Panc1 (cell line): ENCODE results near the gene FAAP20. TPM values are rescaled to one million over a fixed set of nuclear protein-coding genes. Genes with fewer than 3 reads are reported as not detected.
A peak's percentile ranks its signal among the peaks of the same experiment; 100 is the strongest.

Experiments
- ATAC-seq: fragments of 200-7000 bp; cut with Tn5 transposase; 2 replicates; pipeline ENCODE4 v1.9.1; 2020; ENCODE audit warnings: mild to moderate bottlenecking, moderate library complexity
- BruUV-seq: library from RNA; stranded (reverse); fragments of 400-500 nt; replicated peaks from 2 replicates; lab custom pipeline; 2021; lab: Mats Ljungman, UMichigan
- CTCF ChIA-PET: fragments of 300-600 bp; sonication (Branson Sonifier 250); formaldehyde crosslinking; loops from one replicate; lab custom pipeline; 2022; ENCODE audit warnings: antibody characterized with exemption; lab: Charles Lee
- POLR2A ChIA-PET: fragments of 300-600 bp; sonication (Branson Sonifier 250); formaldehyde crosslinking; loops from one replicate; lab custom pipeline; 2022; ENCODE audit warnings: antibody characterized with exemption; lab: Charles Lee
- DNase-seq: peaks from one replicate; pipeline ENCODE4 v3.0.0-alpha.2; 2010; ENCODE audit warnings: low read depth, low spot score
- H3K27ac ChIP-seq: 2 replicates; pipeline ENCODE4 v1.5.1; 2011; ENCODE audit warnings: mild to moderate bottlenecking, low read length, inconsistent platforms
- H3K27me3 ChIP-seq: fragments of 200-500 bp; sonication (Bioruptor generic); 2 replicates; pipeline ENCODE4 v1.6.0; 2014; ENCODE audit warnings: low read length, inconsistent platforms; ENCODE audit not compliant: control insufficient read depth, insufficient read depth
- H3K36me3 ChIP-seq: fragments of 200-500 bp; sonication (Bioruptor generic); 2 replicates; pipeline ENCODE4 v1.5.1; 2014; ENCODE audit warnings: inconsistent platforms, mild to moderate bottlenecking, low read length, moderate library complexity; ENCODE audit not compliant: control insufficient read depth, insufficient read depth
- H3K4me1 ChIP-seq: 2 replicates; pipeline ENCODE4 v1.5.1; 2011; ENCODE audit warnings: inconsistent platforms, mild to moderate bottlenecking, low read length, moderate library complexity; ENCODE audit not compliant: control insufficient read depth, insufficient read depth
- H3K4me3 ChIP-seq, 2 experiments: 2 replicates each; pipeline ENCODE4 v1.5.1; 2011 to 2012; ENCODE audit warnings: low read depth in 2 of 2, low read length in 2 of 2, mild to moderate bottlenecking in 2 of 2, inconsistent platforms in 1 of 2, moderate library complexity in 1 of 2
- H3K9me3 ChIP-seq: fragments of 200-500 bp; sonication (Bioruptor generic); 2 replicates; pipeline ENCODE4 v1.5.1; 2014; ENCODE audit warnings: low read depth, mild to moderate bottlenecking, inconsistent platforms, low read length, moderate library complexity; ENCODE audit not compliant: control insufficient read depth, insufficient read depth
- CTCF ChIP-seq: fragments of 450-650 bp; IDR thresholded peaks from 2 replicates; pipeline ENCODE4 v1.5.1; 2017; ENCODE audit warnings: mild to moderate bottlenecking
- POLR2AphosphoS5 ChIP-seq: IDR thresholded peaks from 2 replicates; pipeline ENCODE4 v1.6.1; 2012; ENCODE audit warnings: mild to moderate bottlenecking, low read depth, low read length, moderate library complexity
- REST ChIP-seq, 2 experiments: IDR thresholded peaks; 2 replicates each; pipeline ENCODE4 v1.6.1; 2011 to 2012; ENCODE audit warnings: low read depth in 2 of 2, control low read depth in 1 of 2, low read length in 1 of 2, mild to moderate bottlenecking in 1 of 2, moderate library complexity in 1 of 2; ENCODE audit not compliant: insufficient read depth in 1 of 2
- SIN3A ChIP-seq: IDR thresholded peaks from 2 replicates; pipeline ENCODE4 v1.6.1; 2012; ENCODE audit warnings: low read depth, mild to moderate bottlenecking, low read length, moderate library complexity, borderline replicate concordance; ENCODE audit not compliant: insufficient read depth
- TCF7L2 ChIP-seq: IDR thresholded peaks from 2 replicates; pipeline ENCODE4 v1.6.1; 2011; ENCODE audit warnings: mild to moderate bottlenecking, low read depth, low read length, inconsistent platforms
- in situ Hi-C: cut with HindIII; loops from 2 replicates; pipeline ENCODE4 v1.10.0; 2016; ENCODE audit warnings: low sequenced_read_pairs, low pct_unique_long_range_greater_than_20kb
- intact Hi-C: fragments of 100-400 bp; cut with micrococcal nuclease; formaldehyde crosslinking; loops from one replicate; pipeline ENCODE4 v1.10.0; 2022; ENCODE audit not compliant: unreplicated experiment
- total RNA-seq: library from RNA; stranded (reverse); gene quantifications from one replicate; pipeline ENCODE4 v1.2.1, GENCODE V29; 2021; ENCODE audit not compliant: unreplicated experiment

FAAP20 gene
- total RNA-seq, 1 experiment from 2014 or later, result 177 TPM

GRCh38 chr1:2175055-2175414 is 19.5 kb downstream of the FAAP20 start:
- POLR2A ChIA-PET, result no interaction called here
- no TSS peak for BruUV-seq
- intact Hi-C loops, result no loop called here

GRCh38 chr1:2174348-2175054 is 20.1 kb downstream of the FAAP20 start:
- intact Hi-C loops (no loop called here), in situ Hi-C loops (no loop called here)
- Histone ChIP-seq H3K27ac (no peak overlapping the region), H3K36me3 (no peaks in the 10 kb centered on the region), H3K4me1 (no peaks in the 10 kb centered on the region), H3K4me3 (no peak overlapping the region), H3K27me3 (no peaks in the 10 kb centered on the region), H3K9me3 (no peaks in the 10 kb centered on the region)
- TF ChIP-seq CTCF, result peak; percentile 98
- no peak for TF ChIP-seq REST (IDR thresholded peaks at IDR 0.05; ENCODE audit: insufficient read depth in 1 of 2, low read depth in 2 of 2, low read length in 1 of 2)
- DNase-seq (peak; percentile 25), ATAC-seq (peak; percentile 90)
- ChIA-PET CTCF (interaction anchor here (0.6 to 1.5 kb wide), 10 partner anchors 9 to 412 kb away, joined by 3 to 9 read pairs (median 4); no protein-coding TSS in a partner anchor), POLR2A (interaction anchor here (0.6 kb wide), 1 partner anchor 229 kb away, joined by 12 read pairs; no protein-coding TSS in a partner anchor)
- no TSS peak for BruUV-seq

More at GRCh38 chr1:2175055-2175414, 19.5 kb downstream of the FAAP20 start:
- CTCF ChIA-PET, result interaction anchor here (0.6 to 1.1 kb wide), 5 partner anchors 11 to 207 kb away, joined by 3 to 9 read pairs (median 4); no protein-coding TSS in a partner anchor
- ATAC-seq (no peak), DNase-seq (no peak)
- Histone ChIP-seq H3K27me3 (no peaks in the 10 kb centered on the region), H3K4me3 (no peak overlapping the region), H3K27ac (no peak overlapping the region), H3K4me1 (no peaks in the 10 kb centered on the region), H3K9me3 (no peaks in the 10 kb centered on the region), H3K36me3 (no peaks in the 10 kb centered on the region)
- TF ChIP-seq CTCF (no peak), REST (IDR thresholded peaks at IDR 0.05; ENCODE audit: insufficient read depth in 1 of 2, low read depth in 2 of 2, low read length in 1 of 2) (no peak), POLR2AphosphoS5 (no peak), TCF7L2 (no peak), SIN3A (no peak)
- in situ Hi-C loops, result no loop called here
